Stimulated activated CD4-positive, alpha-beta T cell treated with anti-CD3 and anti-CD28 coated beads, Interleukin-1b, Interleukin-23, amount 100 ng/mL, for 48 hours (primary cell): ENCODE measurements around the gene TNIP1.

ENCODE experiments used
- DNase-seq: peaks from one replicate; pipeline ENCODE4 v3.0.0-alpha.2; 2020

TNIP1 gene

GRCh38 chr5:151063142-151063989 is 17.5 kb downstream of the TNIP1 start:
- no peak for DNase-seq

GRCh38 chr5:151062405-151063141 is 18.3 kb downstream of the TNIP1 start:
- DNase-seq = no peak

GRCh38 chr5:151060742-151061141 is 20.1 kb downstream of the TNIP1 start:
- DNase-seq = no peak

GRCh38 chr5:151058891-151059489 is 21.8 kb downstream of the TNIP1 start:
- no peak for DNase-seq

GRCh38 chr5:151058301-151058700 is 22.5 kb downstream of the TNIP1 start:
- DNase-seq = no peak

- no peak for DNase-seq
Measured at GRCh38 chr5:151056379-151057325, 24.2 kb downstream of the TNIP1 start.

- DNase-seq = no peak
Measured at GRCh38 chr5:151055336-151055735, 25.5 kb downstream of the TNIP1 start.

GRCh38 chr5:151054709-151055108 is 26.1 kb downstream of the TNIP1 start:
- DNase-seq = no peak

GRCh38 chr5:151053796-151054462 is 26.9 kb downstream of the TNIP1 start:
- DNase-seq = no peak

GRCh38 chr5:151052836-151053235 is 28.0 kb downstream of the TNIP1 start:
- DNase-seq = no peak

- no peak for DNase-seq
Measured at GRCh38 chr5:151051931-151052608, 28.8 kb downstream of the TNIP1 start.

- peak; percentile 70 for DNase-seq
Measured at GRCh38 chr5:151051066-151051930, 29.5 kb downstream of the TNIP1 start.

- no peak for DNase-seq
Measured at GRCh38 chr5:151048526-151048925, 32.3 kb downstream of the TNIP1 start.

GRCh38 chr5:151047814-151048425 is 32.9 kb downstream of the TNIP1 start:
- DNase-seq = no peak

GRCh38 chr5:151042453-151043093 is 38.3 kb downstream of the TNIP1 start:
- no peak for DNase-seq

- DNase-seq = no peak
Measured at GRCh38 chr5:151041577-151042268, 39.1 kb downstream of the TNIP1 start.

- DNase-seq = no peak
Measured at GRCh38 chr5:151040211-151040747, 40.6 kb downstream of the TNIP1 start.

- no peak for DNase-seq
Measured at GRCh38 chr5:151039665-151040064, 41.2 kb downstream of the TNIP1 start.
